Gastrocnemius medialis (tissue), 4 donors: ENCODE data around the gene OR14I1. TPM values are rescaled to one million over a fixed set of nuclear protein-coding genes. Genes with fewer than 3 reads are reported as not detected.
A peak's percentile ranks its signal among the peaks of the same experiment; 100 is the strongest.

Experiments used
- ATAC-seq, 2 donors: fragments of 150-250 bp; one replicate each; pipeline ENCODE4 v1.9.1; 2016
- DNase-seq, 2 donors: peaks; one replicate each; pipeline ENCODE4 v3.0.0-alpha.2; 2019
- H3K27ac ChIP-seq, 4 donors: fragments of 200-600 bp; sonication (generic); 1 replicate in 1 of 4; 2 replicates in 3 of 4; pipeline ENCODE4 v1.5.1; 2016 to 2018; ENCODE audit warnings: mild to moderate bottlenecking in 2 of 4, moderate library complexity in 1 of 4
- H3K27me3 ChIP-seq, 3 donors: fragments of 200-600 bp; sonication (generic) in 2 of 3; 1 replicate in 1 of 3; 2 replicates in 2 of 3; pipeline versions ENCODE4 v1.5.1 to v1.6.0; 2016 to 2019; ENCODE audit warnings: mild to moderate bottlenecking in 1 of 3, moderate library complexity in 1 of 3
- H3K36me3 ChIP-seq, 2 donors: fragments of 200-600 bp; sonication (generic) in 1 of 2; one replicate each; pipeline ENCODE4 v1.5.1; 2017 to 2018
- H3K4me1 ChIP-seq, 2 donors: fragments of 200-600 bp; sonication (generic) in 1 of 2; one replicate each; pipeline ENCODE4 v1.5.1; 2016 to 2017; ENCODE audit warnings: mild to moderate bottlenecking in 2 of 2
- H3K4me3 ChIP-seq, 4 donors: fragments of 200-600 bp; sonication (generic) in 3 of 4; 1 replicate in 1 of 4; 2 replicates in 3 of 4; pipeline ENCODE4 v1.5.1; 2016 to 2019; ENCODE audit warnings: mild to moderate bottlenecking in 2 of 4
- H3K9me3 ChIP-seq, 3 donors: fragments of 200-600 bp; sonication (generic) in 2 of 3; 1 replicate in 1 of 3; 2 replicates in 2 of 3; pipeline ENCODE4 v1.5.1; 2016 to 2019
- POLR2A ChIP-seq, 2 donors: fragments of 450-650 bp; IDR thresholded peaks; one replicate each; pipeline ENCODE4 v1.6.1; 2017; ENCODE audit warnings: antibody characterized with exemption in 2 of 2, mild to moderate bottlenecking in 2 of 2, moderate library complexity in 2 of 2
- in situ Hi-C, 4 donors: fragments of 200-750 bp; cut with MboI; loops; one replicate each; pipeline versions ENCODE4 v1.15.0 to v1.8.0; 2017; ENCODE audit warnings: low sequenced_read_pairs in 4 of 4
- intact Hi-C: fragments of 100-400 bp; cut with DNase I; formaldehyde crosslinking; loops from one replicate; pipeline ENCODE4 v1.15.1; 2023; ENCODE audit warnings: low total_unique reads
- total RNA-seq, 4 donors: library from RNA; depleted of rRNA; stranded (reverse); fragments of >200 nt; gene quantifications; one replicate each; pipeline versions ENCODE4 v1.1.0 to v1.2.3, GENCODE V29; 2016
- TF ChIP-seq, protein P1 (sequence below), 5 experiments: fragments of 450-650 bp in 3 of 5; fragments of 200-600 bp in 2 of 5; sonication (generic) in 2 of 5; IDR thresholded peaks in 4 of 5; conservative IDR thresholded peaks in 1 of 5; 1 replicate in 4 of 5; 2 replicates in 1 of 5; pipeline ENCODE4 v1.5.1; 2016 to 2019; ENCODE audit warnings: antibody characterized with exemption in 5 of 5, mild to moderate bottlenecking in 3 of 5, moderate library complexity in 3 of 5

The OR14I1 gene
- total RNA-seq, 4 donors from 2014 or later = not detected

DNA sequence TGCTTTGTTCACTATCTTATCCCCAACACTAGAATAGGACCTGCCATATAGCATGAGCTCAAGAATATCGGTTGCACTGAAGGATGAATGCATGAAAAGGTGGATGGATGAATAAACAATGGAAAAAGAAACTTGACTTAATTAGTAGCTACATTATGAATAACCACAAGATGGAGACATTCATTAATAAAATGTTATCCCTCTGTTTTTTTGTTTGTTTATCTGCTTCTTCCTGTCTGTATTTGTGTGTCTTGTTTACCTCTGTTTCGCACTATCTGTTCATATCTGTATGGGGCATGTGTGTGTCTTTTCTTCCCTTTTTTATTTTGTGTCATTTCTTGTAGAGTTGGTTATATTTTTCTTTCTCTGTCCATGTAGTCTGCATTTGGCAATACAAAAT, 1.1 kb upstream of the OR14I1 start:
- Histone ChIP-seq H3K36me3 (no peaks in the 10 kb centered on the region), H3K4me1 (no peaks in the 10 kb centered on the region), H3K4me3 (no peak overlapping the region), H3K27me3 (no peaks in the 10 kb centered on the region), H3K9me3 (no peaks in the 10 kb centered on the region), H3K27ac (no peak overlapping the region)
- DNase-seq = no peak
- no peak for ATAC-seq
- intact Hi-C loops = no loop called here
- TF ChIP-seq POLR2A (IDR thresholded peaks at IDR 0.05) = no peak
- TF ChIP-seq, protein P1, sequence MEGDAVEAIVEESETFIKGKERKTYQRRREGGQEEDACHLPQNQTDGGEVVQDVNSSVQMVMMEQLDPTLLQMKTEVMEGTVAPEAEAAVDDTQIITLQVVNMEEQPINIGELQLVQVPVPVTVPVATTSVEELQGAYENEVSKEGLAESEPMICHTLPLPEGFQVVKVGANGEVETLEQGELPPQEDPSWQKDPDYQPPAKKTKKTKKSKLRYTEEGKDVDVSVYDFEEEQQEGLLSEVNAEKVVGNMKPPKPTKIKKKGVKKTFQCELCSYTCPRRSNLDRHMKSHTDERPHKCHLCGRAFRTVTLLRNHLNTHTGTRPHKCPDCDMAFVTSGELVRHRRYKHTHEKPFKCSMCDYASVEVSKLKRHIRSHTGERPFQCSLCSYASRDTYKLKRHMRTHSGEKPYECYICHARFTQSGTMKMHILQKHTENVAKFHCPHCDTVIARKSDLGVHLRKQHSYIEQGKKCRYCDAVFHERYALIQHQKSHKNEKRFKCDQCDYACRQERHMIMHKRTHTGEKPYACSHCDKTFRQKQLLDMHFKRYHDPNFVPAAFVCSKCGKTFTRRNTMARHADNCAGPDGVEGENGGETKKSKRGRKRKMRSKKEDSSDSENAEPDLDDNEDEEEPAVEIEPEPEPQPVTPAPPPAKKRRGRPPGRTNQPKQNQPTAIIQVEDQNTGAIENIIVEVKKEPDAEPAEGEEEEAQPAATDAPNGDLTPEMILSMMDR (IDR thresholded peaks at IDR 0.05 in 4 of 5, conservative IDR thresholded peaks at IDR 0.05 in 1 of 5) = no peak
- in situ Hi-C loops = no loop called here

DNA sequence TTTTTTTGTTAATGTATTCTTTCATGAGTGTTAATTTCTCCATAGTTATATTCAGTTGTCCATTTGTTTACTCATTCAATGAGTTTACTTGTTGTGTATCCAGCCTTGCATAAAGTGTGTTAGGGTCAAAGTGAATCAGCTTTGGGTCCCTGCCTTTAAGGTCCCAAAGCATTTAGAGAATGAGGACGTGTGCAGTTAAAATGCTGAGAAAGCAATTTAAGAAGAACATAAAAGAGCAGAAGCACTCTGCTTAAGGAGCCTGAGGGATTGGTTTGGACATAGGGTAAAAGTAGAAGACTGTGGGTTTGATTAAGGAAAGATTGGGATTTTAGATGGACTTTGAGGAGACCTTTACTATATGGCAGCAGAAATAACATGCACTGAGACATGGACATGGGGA, 3.5 kb downstream of the OR14I1 start:
- in situ Hi-C loops (no loop called here), intact Hi-C loops (no loop called here)
- Histone ChIP-seq H3K9me3 (no peaks in the 10 kb centered on the region), H3K27ac (no peak overlapping the region), H3K36me3 (no peaks in the 10 kb centered on the region), H3K4me3 (no peak overlapping the region), H3K4me1 (no peaks in the 10 kb centered on the region), H3K27me3 (no peaks in the 10 kb centered on the region)
- ATAC-seq (no peak), DNase-seq (no peak)
- TF ChIP-seq, protein P1 (IDR thresholded peaks at IDR 0.05 in 4 of 5, conservative IDR thresholded peaks at IDR 0.05 in 1 of 5) = no peak
- no peak for TF ChIP-seq POLR2A (IDR thresholded peaks at IDR 0.05)

DNA sequence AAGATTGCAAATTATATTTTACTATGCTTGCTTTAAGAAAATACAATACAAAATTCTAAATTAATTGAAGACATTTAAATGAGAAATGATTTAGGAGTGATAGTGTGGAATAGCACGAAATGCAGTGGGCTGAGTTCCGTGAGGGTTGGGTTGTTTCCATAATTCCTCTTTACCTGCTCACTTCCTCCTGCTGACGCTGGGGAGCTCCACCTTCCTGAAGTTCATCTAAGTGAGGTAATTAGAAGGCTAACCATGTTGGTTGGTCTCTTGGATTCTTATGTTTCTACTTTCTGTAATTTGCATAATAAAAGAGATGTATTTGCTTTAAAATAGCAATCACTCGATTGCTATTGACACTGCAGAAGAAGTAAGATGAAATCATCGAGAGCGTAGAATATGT, 4.7 kb downstream of the OR14I1 start:
- no peak for DNase-seq
- H3K9me3 ChIP-seq = no peaks in the 10 kb centered on the region
- no peaks in the 10 kb centered on the region for H3K36me3 ChIP-seq
- H3K4me3 ChIP-seq = no peak overlapping the region
- intact Hi-C loops = no loop called here
- in situ Hi-C loops = no loop called here
- no peak overlapping the region for H3K27ac ChIP-seq
- no peaks in the 10 kb centered on the region for H3K27me3 ChIP-seq
- no peak for TF ChIP-seq POLR2A (IDR thresholded peaks at IDR 0.05)
- TF ChIP-seq, protein P1 (IDR thresholded peaks at IDR 0.05 in 4 of 5, conservative IDR thresholded peaks at IDR 0.05 in 1 of 5) = no peak
- no peak for ATAC-seq
- no peaks in the 10 kb centered on the region for H3K4me1 ChIP-seq

DNA sequence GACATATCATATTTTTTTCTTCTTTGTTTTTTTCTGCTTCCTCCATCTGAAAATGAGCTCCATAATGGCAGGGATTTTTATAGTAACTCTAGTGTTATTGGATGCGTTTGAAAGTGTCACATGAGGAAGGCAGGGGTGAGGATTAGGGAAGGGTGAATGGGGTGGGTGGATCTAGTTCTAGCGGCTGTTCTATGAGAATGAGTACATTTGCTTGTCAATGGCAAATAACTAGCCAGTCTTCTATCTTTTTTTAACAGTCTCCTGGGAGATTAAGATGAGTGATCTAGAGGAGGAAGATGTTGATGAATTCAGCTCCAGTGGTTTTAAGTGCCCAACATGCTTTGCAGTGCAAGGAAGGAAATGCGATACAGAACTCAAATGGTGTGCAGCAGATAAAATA, 5.8 kb downstream of the OR14I1 start:
- intact Hi-C loops = no loop called here
- in situ Hi-C loops = no loop called here
- TF ChIP-seq, protein P1 (IDR thresholded peaks at IDR 0.05 in 4 of 5, conservative IDR thresholded peaks at IDR 0.05 in 1 of 5) = no peak
- no peak for TF ChIP-seq POLR2A (IDR thresholded peaks at IDR 0.05)
- H3K4me3 ChIP-seq = no peak overlapping the region
- DNase-seq (no peak), ATAC-seq (no peak)
- H3K9me3 ChIP-seq = no peaks in the 10 kb centered on the region
- no peaks in the 10 kb centered on the region for H3K27me3 ChIP-seq
- H3K4me1 ChIP-seq = no peaks in the 10 kb centered on the region
- H3K36me3 ChIP-seq = no peaks in the 10 kb centered on the region
- no peak overlapping the region for H3K27ac ChIP-seq

DNA sequence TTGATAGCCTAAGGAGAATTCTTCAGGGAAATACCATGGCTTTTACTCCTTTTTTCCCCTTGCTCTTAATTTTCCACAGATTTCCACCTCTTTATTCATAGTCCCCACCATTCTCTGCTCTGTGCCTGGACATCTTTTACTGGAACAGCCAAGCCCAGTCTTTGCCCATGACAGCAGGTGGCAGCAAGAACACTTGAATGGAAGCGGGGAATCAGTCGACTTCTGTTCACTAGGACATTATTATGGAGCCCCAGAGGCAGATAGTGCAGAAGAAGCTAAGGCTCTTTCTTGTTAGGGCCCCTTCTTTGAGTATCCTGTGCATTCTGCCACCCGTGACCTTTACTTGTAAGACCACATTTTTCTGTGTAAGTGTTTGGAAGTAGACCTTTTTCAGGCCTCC, 6.3 kb downstream of the OR14I1 start:
- intact Hi-C loops = no loop called here
- ATAC-seq (peak in 1 of 2 donors; percentile 51), DNase-seq (no peak)
- no peaks in the 10 kb centered on the region for H3K27me3 ChIP-seq
- TF ChIP-seq, protein P1 (IDR thresholded peaks at IDR 0.05 in 4 of 5, conservative IDR thresholded peaks at IDR 0.05 in 1 of 5) = no peak
- no peak for TF ChIP-seq POLR2A (IDR thresholded peaks at IDR 0.05)
- no peak overlapping the region for H3K4me3 ChIP-seq
- no peak overlapping the region for H3K27ac ChIP-seq
- H3K36me3 ChIP-seq = no peaks in the 10 kb centered on the region
- H3K4me1 ChIP-seq = no peaks in the 10 kb centered on the region
- no peaks in the 10 kb centered on the region for H3K9me3 ChIP-seq
- in situ Hi-C loops = no loop called here
